Measurements from ENCODE around the gene LTBP1.
"Not testable (repeated sequence)": the region's sequence is repeated elsewhere in the genome, so short reads cannot be mapped to it uniquely, and the experiment has no call there.

Gene LTBP1

GRCh38 chr2:33056170-33056569 is 109.4 kb downstream of the LTBP1 start:
- Histone ChIP-seq H3K4me1 (ENCODE audit: control insufficient read depth, low read depth, low read length) (peaks cover 5% of the 10 kb centered on the region), H3K27me3 (ENCODE audit: control insufficient read depth, insufficient read depth, low read length) (no peaks in the 10 kb centered on the region), H3K4me3 (ENCODE audit: low read length) (no peak overlapping the region), H3K9ac (ENCODE audit: low read length) (no peak overlapping the region), H3K9me3 (ENCODE audit: control insufficient read depth, low read depth, low read length) (no peaks in the 10 kb centered on the region), H3K36me3 (ENCODE audit: control insufficient read depth, low read depth, low read length) (no peaks in the 10 kb centered on the region), H3K27ac (ENCODE audit: low read length) (no peak overlapping the region)

DNA sequence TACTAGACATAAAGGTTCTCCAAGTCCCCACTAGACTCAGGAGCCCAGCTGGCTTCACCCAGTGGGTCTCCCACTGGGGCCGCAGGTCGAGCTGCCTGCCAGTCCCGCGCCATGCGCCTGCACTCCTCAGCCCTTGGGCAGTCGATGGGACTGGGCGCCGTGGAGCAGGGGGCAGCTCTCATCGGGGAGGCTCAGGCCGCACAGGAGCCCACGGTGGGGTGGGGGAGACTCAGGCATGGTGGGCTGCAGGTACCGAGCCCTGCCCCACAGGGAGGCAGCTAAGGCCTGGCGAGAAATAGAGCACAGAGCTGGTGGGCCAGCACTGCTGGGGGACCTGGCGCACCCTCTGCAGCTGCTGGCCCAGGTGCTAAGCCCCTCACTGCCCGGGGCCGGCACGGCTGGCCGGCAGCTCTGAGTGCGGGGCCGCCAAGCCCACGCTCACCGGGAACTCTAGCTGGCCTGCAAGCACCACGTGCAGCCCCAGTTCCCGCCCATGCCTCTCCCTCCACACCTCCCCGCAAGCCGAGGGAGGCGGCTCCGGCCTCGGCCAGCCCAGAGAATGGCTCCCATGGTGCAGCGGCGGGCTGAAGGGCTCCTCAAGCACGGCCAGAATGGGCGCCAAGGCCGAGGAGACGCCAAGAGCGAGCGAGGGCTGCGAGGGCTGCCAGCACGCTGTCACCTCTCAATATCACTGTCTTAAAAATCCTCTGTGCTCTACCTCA is 110.7 kb downstream of the LTBP1 start:
- H3K27ac ChIP-seq (ENCODE audit: low read length) = not testable (repeated sequence)

GRCh38 chr2:33058716-33059470 is 112.1 kb downstream of the LTBP1 start:
- no peaks in the 10 kb centered on the region for H3K9me3 ChIP-seq (ENCODE audit: control insufficient read depth, low read depth, low read length)
- H3K27me3 ChIP-seq (ENCODE audit: control insufficient read depth, insufficient read depth, low read length) = no peaks in the 10 kb centered on the region
- no peak overlapping the region for H3K27ac ChIP-seq (ENCODE audit: low read length)
- no peaks in the 10 kb centered on the region for H3K36me3 ChIP-seq (ENCODE audit: control insufficient read depth, low read depth, low read length)
- no peak overlapping the region for H3K9ac ChIP-seq (ENCODE audit: low read length)
- no peak overlapping the region for H3K4me3 ChIP-seq (ENCODE audit: low read length)
- H3K4me1 ChIP-seq (ENCODE audit: control insufficient read depth, low read depth, low read length) = peaks cover 5% of the 10 kb centered on the region

More for the DNA sequence above, 110.7 kb downstream of the LTBP1 start:
- H3K9ac ChIP-seq (ENCODE audit: low read length); H3K36me3 ChIP-seq (ENCODE audit: control insufficient read depth, low read depth, low read length); H3K27me3 ChIP-seq (ENCODE audit: control insufficient read depth, insufficient read depth, low read length); H3K4me1 ChIP-seq (ENCODE audit: control insufficient read depth, low read depth, low read length); H3K9me3 ChIP-seq (ENCODE audit: control insufficient read depth, low read depth, low read length); H3K4me3 ChIP-seq (ENCODE audit: low read length): not testable (repeated sequence)

DNA sequence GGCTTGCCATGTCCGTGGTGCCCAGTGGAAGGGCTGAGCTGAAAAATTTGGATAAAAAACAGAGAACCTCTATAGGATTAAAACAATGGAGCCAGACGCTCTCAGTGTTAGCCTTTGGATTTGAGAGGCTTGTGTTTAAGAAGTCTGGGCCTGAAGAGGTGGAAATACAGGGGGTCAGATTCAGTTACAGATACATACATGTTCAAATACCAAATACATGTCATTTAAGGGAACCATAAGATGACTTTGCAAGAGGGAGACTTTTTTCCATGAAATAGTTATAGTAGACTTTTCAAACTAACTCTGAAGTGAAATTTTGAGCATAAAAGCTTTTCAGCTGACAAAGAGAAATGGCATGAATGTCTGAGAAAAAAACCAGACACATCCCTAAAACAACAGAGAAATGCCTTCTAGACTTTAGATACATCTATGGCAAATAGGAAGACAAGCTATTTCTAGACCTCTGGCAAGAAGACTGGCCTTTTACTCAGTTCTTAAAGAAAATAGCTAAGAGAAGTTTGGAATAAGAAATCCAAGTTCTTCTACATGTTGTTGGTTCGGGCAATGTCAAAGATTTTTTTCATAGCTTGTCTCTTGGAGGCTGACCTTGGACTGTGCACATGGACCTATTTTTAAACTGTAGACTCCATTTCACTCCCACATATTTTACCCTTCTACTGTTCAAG is 112.9 kb downstream of the LTBP1 start:
- no peaks in the 10 kb centered on the region for H3K9me3 ChIP-seq (ENCODE audit: control insufficient read depth, low read depth, low read length)
- no peaks in the 10 kb centered on the region for H3K36me3 ChIP-seq (ENCODE audit: control insufficient read depth, low read depth, low read length)
- no peak overlapping the region for H3K27ac ChIP-seq (ENCODE audit: low read length)
- H3K27me3 ChIP-seq (ENCODE audit: control insufficient read depth, insufficient read depth, low read length) = no peaks in the 10 kb centered on the region
- no peak overlapping the region for H3K4me3 ChIP-seq (ENCODE audit: low read length)
- no peak overlapping the region for H3K9ac ChIP-seq (ENCODE audit: low read length)
- peaks cover 5% of the 10 kb centered on the region for H3K4me1 ChIP-seq (ENCODE audit: control insufficient read depth, low read depth, low read length)

GRCh38 chr2:33060405-33060804 is 113.7 kb downstream of the LTBP1 start:
- Histone ChIP-seq H3K27me3 (ENCODE audit: control insufficient read depth, insufficient read depth, low read length) (no peaks in the 10 kb centered on the region), H3K4me3 (ENCODE audit: low read length) (no peak overlapping the region), H3K9me3 (ENCODE audit: control insufficient read depth, low read depth, low read length) (no peaks in the 10 kb centered on the region), H3K27ac (ENCODE audit: low read length) (no peak overlapping the region), H3K9ac (ENCODE audit: low read length) (no peak overlapping the region), H3K4me1 (ENCODE audit: control insufficient read depth, low read depth, low read length) (peaks cover 5% of the 10 kb centered on the region), H3K36me3 (ENCODE audit: control insufficient read depth, low read depth, low read length) (no peaks in the 10 kb centered on the region)

GRCh38 chr2:33062665-33063250 is 116.0 kb downstream of the LTBP1 start:
- Histone ChIP-seq H3K4me1 (ENCODE audit: control insufficient read depth, low read depth, low read length) (peaks cover 4% of the 10 kb centered on the region), H3K27ac (ENCODE audit: low read length) (no peak overlapping the region), H3K4me3 (ENCODE audit: low read length) (no peak overlapping the region), H3K27me3 (ENCODE audit: control insufficient read depth, insufficient read depth, low read length) (no peaks in the 10 kb centered on the region), H3K9me3 (ENCODE audit: control insufficient read depth, low read depth, low read length) (no peaks in the 10 kb centered on the region), H3K36me3 (ENCODE audit: control insufficient read depth, low read depth, low read length) (no peaks in the 10 kb centered on the region), H3K9ac (ENCODE audit: low read length) (no peak overlapping the region)

DNA sequence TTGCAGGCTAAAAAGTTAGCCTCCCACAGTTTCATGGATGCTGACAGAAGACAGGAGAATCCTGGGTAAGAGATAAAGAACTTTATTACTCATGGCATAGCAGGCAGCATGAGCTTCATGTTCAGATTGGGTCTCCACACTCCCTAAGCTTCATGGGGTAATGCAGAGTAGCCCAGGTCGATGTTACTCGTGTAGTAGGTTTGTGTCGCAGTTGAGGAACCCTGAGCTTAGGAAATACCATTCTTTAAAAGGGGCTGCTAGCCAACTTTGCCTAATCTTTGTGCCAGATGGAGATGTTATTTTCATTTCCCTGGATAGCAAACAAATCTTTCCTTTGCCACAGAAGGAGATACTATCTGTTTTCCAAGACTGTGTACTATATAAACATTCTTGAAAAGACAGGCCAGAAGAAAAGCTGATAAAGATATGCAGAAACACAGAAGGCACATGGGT is 117.6 kb downstream of the LTBP1 start:
- H3K36me3 ChIP-seq (ENCODE audit: control insufficient read depth, low read depth, low read length) = no peaks in the 10 kb centered on the region
- peaks cover 4% of the 10 kb centered on the region for H3K4me1 ChIP-seq (ENCODE audit: control insufficient read depth, low read depth, low read length)
- no peak overlapping the region for H3K4me3 ChIP-seq (ENCODE audit: low read length)
- H3K9me3 ChIP-seq (ENCODE audit: control insufficient read depth, low read depth, low read length) = no peaks in the 10 kb centered on the region
- no peak overlapping the region for H3K27ac ChIP-seq (ENCODE audit: low read length)
- H3K9ac ChIP-seq (ENCODE audit: low read length) = no peak overlapping the region
- no peaks in the 10 kb centered on the region for H3K27me3 ChIP-seq (ENCODE audit: control insufficient read depth, insufficient read depth, low read length)

DNA sequence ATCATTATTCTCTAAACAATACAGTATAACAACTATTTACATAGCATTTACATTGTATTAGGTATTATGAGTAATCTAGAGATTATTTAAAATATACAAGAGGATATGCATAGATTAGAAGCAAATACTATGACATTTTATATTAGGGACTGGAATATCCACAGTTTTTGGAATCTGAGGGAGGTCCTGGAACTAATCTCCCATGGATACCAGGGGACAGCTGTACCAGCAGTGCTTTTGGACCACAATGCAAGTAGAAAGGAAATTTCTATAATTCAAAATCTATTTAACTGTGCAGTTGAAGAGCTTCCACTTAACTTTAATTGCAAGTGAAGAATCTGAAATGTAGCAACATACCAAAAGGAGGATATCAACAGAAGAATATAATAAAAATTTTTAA is 120.8 kb downstream of the LTBP1 start:
- Histone ChIP-seq H3K9ac (ENCODE audit: low read length) (no peak overlapping the region), H3K27me3 (ENCODE audit: control insufficient read depth, insufficient read depth, low read length) (no peaks in the 10 kb centered on the region), H3K9me3 (ENCODE audit: control insufficient read depth, low read depth, low read length) (no peaks in the 10 kb centered on the region), H3K4me3 (ENCODE audit: low read length) (no peak overlapping the region), H3K36me3 (ENCODE audit: control insufficient read depth, low read depth, low read length) (no peaks in the 10 kb centered on the region), H3K27ac (ENCODE audit: low read length) (no peak overlapping the region), H3K4me1 (ENCODE audit: control insufficient read depth, low read depth, low read length) (peaks cover 4% of the 10 kb centered on the region)

GRCh38 chr2:33068261-33068660 is 121.5 kb downstream of the LTBP1 start:
- peaks cover 4% of the 10 kb centered on the region for H3K4me1 ChIP-seq (ENCODE audit: control insufficient read depth, low read depth, low read length)
- H3K9ac ChIP-seq (ENCODE audit: low read length) = no peak overlapping the region
- no peaks in the 10 kb centered on the region for H3K9me3 ChIP-seq (ENCODE audit: control insufficient read depth, low read depth, low read length)
- no peaks in the 10 kb centered on the region for H3K36me3 ChIP-seq (ENCODE audit: control insufficient read depth, low read depth, low read length)
- no peaks in the 10 kb centered on the region for H3K27me3 ChIP-seq (ENCODE audit: control insufficient read depth, insufficient read depth, low read length)
- no peak overlapping the region for H3K4me3 ChIP-seq (ENCODE audit: low read length)
- H3K27ac ChIP-seq (ENCODE audit: low read length) = no peak overlapping the region

- H3K27me3 ChIP-seq (ENCODE audit: control insufficient read depth, insufficient read depth, low read length) = no peaks in the 10 kb centered on the region
- no peaks in the 10 kb centered on the region for H3K9me3 ChIP-seq (ENCODE audit: control insufficient read depth, low read depth, low read length)
- H3K36me3 ChIP-seq (ENCODE audit: control insufficient read depth, low read depth, low read length) = no peaks in the 10 kb centered on the region
- no peak overlapping the region for H3K27ac ChIP-seq (ENCODE audit: low read length)
- H3K4me1 ChIP-seq (ENCODE audit: control insufficient read depth, low read depth, low read length) = peaks cover 4% of the 10 kb centered on the region
- H3K9ac ChIP-seq (ENCODE audit: low read length) = no peak overlapping the region
- H3K4me3 ChIP-seq (ENCODE audit: low read length) = no peak overlapping the region
Observed at GRCh38 chr2:33069894-33070651, 123.3 kb downstream of the LTBP1 start.

- H3K36me3 ChIP-seq (ENCODE audit: control insufficient read depth, low read depth, low read length) = no peaks in the 10 kb centered on the region
- H3K9me3 ChIP-seq (ENCODE audit: control insufficient read depth, low read depth, low read length) = no peaks in the 10 kb centered on the region
- H3K4me3 ChIP-seq (ENCODE audit: low read length) = no peak overlapping the region
- H3K4me1 ChIP-seq (ENCODE audit: control insufficient read depth, low read depth, low read length) = peaks cover under 1% of the 10 kb centered on the region
- no peaks in the 10 kb centered on the region for H3K27me3 ChIP-seq (ENCODE audit: control insufficient read depth, insufficient read depth, low read length)
- H3K27ac ChIP-seq (ENCODE audit: low read length) = no peak overlapping the region
- no peak overlapping the region for H3K9ac ChIP-seq (ENCODE audit: low read length)
Observed at GRCh38 chr2:33071591-33071990, 124.8 kb downstream of the LTBP1 start.
